ENCODE measurements around the gene RFESD. TPM values are rescaled to one million over a fixed set of nuclear protein-coding genes. Genes with fewer than 3 reads are reported as not detected.

Gene RFESD
- total and polyA plus RNA-seq, 2 of the 8 experiments (the other 6 are each of a cell fraction or from before 2014, with no cell fraction given) = 1.7 to 2.0 TPM

Other genes starting within 250 kb of the RFESD start
- gene SKIC3, start 91.8 kb upstream of the RFESD start, total RNA-seq (2021; fragmentation: NEBNext Ultra II Directional; extraction: Animal tissue kit (Norgen Biotek cat#: 25700)) = 46.5 and 53.7 TPM in 2 replicates
- 8.1 and 13.7 TPM in 2 replicates for gene SKIC3, start 91.8 kb upstream of the RFESD start, polyA plus RNA-seq (2011; rRNA removed)
- gene ARSK, start 91.7 kb upstream of the RFESD start, total RNA-seq (2021; fragmentation: NEBNext Ultra II Directional; extraction: Animal tissue kit (Norgen Biotek cat#: 25700)) = 12.8 and 14.1 TPM in 2 replicates
- gene ARSK, start 91.7 kb upstream of the RFESD start, polyA plus RNA-seq (2011; rRNA removed) = 6.1 and 8.4 TPM in 2 replicates
- gene GPR150, start 26.7 kb upstream of the RFESD start, total RNA-seq (2021; fragmentation: NEBNext Ultra II Directional; extraction: Animal tissue kit (Norgen Biotek cat#: 25700)) = not detected in 2 replicates
- 0.14 and 0.27 TPM in 2 replicates for gene GPR150, start 26.7 kb upstream of the RFESD start, polyA plus RNA-seq (2011; rRNA removed)
- not detected in 2 replicates for gene SPATA9, start 36.2 kb downstream of the RFESD start, total RNA-seq (2021; fragmentation: NEBNext Ultra II Directional; extraction: Animal tissue kit (Norgen Biotek cat#: 25700))
- not detected in 2 replicates for gene SPATA9, start 36.2 kb downstream of the RFESD start, polyA plus RNA-seq (2011; rRNA removed)
- 8.2 and 11.5 TPM in 2 replicates for gene RHOBTB3, start 84.6 kb downstream of the RFESD start, total RNA-seq (2021; fragmentation: NEBNext Ultra II Directional; extraction: Animal tissue kit (Norgen Biotek cat#: 25700))
- gene RHOBTB3, start 84.6 kb downstream of the RFESD start, polyA plus RNA-seq (2011; rRNA removed) = 16.1 and 17.5 TPM in 2 replicates
- 21.6 and 22.9 TPM in 2 replicates for gene GLRX, start 175.9 kb downstream of the RFESD start, total RNA-seq (2021; fragmentation: NEBNext Ultra II Directional; extraction: Animal tissue kit (Norgen Biotek cat#: 25700))
- 13.2 and 31.2 TPM in 2 replicates for gene GLRX, start 175.9 kb downstream of the RFESD start, polyA plus RNA-seq (2011; rRNA removed)

Measured in H1 (cell line).